Neural cell (in vitro differentiated cells): ENCODE results near the gene HINT2. TPM values are rescaled to one million over a fixed set of nuclear protein-coding genes. Genes with fewer than 3 reads are reported as not detected.

Source experiments
- H2AFZ ChIP-seq: fragments of 200-600, 300-800 bp; sonication (generic), shearing (Covaris generic); 2 replicates; pipeline ENCODE4 v1.6.0; 2014; ENCODE audit warnings: low read depth, mild to moderate bottlenecking, antibody characterized with exemption, low read length, moderate library complexity
- H3F3A ChIP-seq: fragments of 200-600 bp; shearing (Covaris generic); 2 replicates; pipeline ENCODE4 v1.6.1; 2016; ENCODE audit warnings: mild to moderate bottlenecking, moderate library complexity, mixed read lengths, antibody characterized with exemption, low read length; ENCODE audit not compliant: insufficient read depth, poor library complexity, severe bottlenecking
- H3K27ac ChIP-seq: fragments of 200-600, 300-800 bp; sonication (generic), shearing (Covaris generic); 2 replicates; pipeline ENCODE4 v1.5.1; 2014; ENCODE audit warnings: mild to moderate bottlenecking, low read length, moderate library complexity
- H3K27me3 ChIP-seq: fragments of 300-800, 200-600 bp; sonication (generic), shearing (Covaris generic); 2 replicates; pipeline ENCODE4 v1.6.0; 2014; ENCODE audit warnings: mild to moderate bottlenecking, low read depth, low read length, moderate library complexity; ENCODE audit not compliant: insufficient read depth
- H3K36me3 ChIP-seq: fragments of 300-800, 200-600 bp; sonication (generic), shearing (Covaris generic); 2 replicates; pipeline ENCODE4 v1.5.1; 2014; ENCODE audit warnings: mild to moderate bottlenecking, antibody characterized with exemption, low read length, moderate library complexity; ENCODE audit not compliant: insufficient read depth
- H3K4me2 ChIP-seq: fragments of 300-800, 200-600 bp; sonication (generic), shearing (Covaris generic); 2 replicates; pipeline ENCODE4 v1.6.0; 2014; ENCODE audit warnings: mild to moderate bottlenecking, low read length
- H3K4me3 ChIP-seq: fragments of 300-800, 200-600 bp; sonication (generic), shearing (Covaris generic); 2 replicates; pipeline ENCODE4 v1.5.1; 2014; ENCODE audit warnings: mild to moderate bottlenecking, low read length, moderate library complexity
- H3K79me2 ChIP-seq: fragments of 200-600 bp; shearing (Covaris generic); replicated peaks from 2 replicates; pipeline ENCODE4 v1.6.0; 2014; ENCODE audit warnings: mild to moderate bottlenecking, low read length, moderate library complexity; ENCODE audit not compliant: insufficient read depth
- H3K9ac ChIP-seq: fragments of 300-800, 200-600 bp; sonication (generic), shearing (Covaris generic); 2 replicates; pipeline ENCODE4 v1.6.1; 2016; ENCODE audit warnings: mild to moderate bottlenecking, low read length, mixed read lengths
- H3K9me2 ChIP-seq: fragments of 200-600 bp; shearing (Covaris generic); 2 replicates; pipeline ENCODE4 v1.6.1; 2016; ENCODE audit warnings: mild to moderate bottlenecking, low read length, mixed read lengths; ENCODE audit not compliant: insufficient read depth
- H3K9me3 ChIP-seq: fragments of 200-600, 300-800 bp; sonication (generic), shearing (Covaris generic); 2 replicates; pipeline ENCODE4 v1.6.1; 2016; ENCODE audit warnings: mild to moderate bottlenecking, mixed run types, low read length, moderate library complexity, mixed read lengths
- H4K20me1 ChIP-seq: fragments of 200-600 bp; shearing (Covaris generic); 2 replicates; pipeline ENCODE4 v1.6.1; 2016; ENCODE audit warnings: mild to moderate bottlenecking, mixed run types; ENCODE audit not compliant: insufficient read depth
- EP300 ChIP-seq: fragments of 450-650 bp; conservative IDR thresholded peaks from 2 replicates; pipeline ENCODE4 v1.6.1; 2014; ENCODE audit warnings: antibody characterized with exemption, mild to moderate bottlenecking, moderate library complexity; ENCODE audit not compliant: poor library complexity, severe bottlenecking
- EZH2 ChIP-seq: fragments of 200-600, 300-800 bp; shearing (Covaris generic), sonication (generic); IDR thresholded peaks from 2 replicates; pipeline ENCODE4 v1.6.1; 2014; ENCODE audit warnings: antibody characterized with exemption, low read length, borderline replicate concordance, mild to moderate bottlenecking; ENCODE audit not compliant: insufficient read depth, poor library complexity, severe bottlenecking
- MXI1 ChIP-seq: fragments of 450-650 bp; conservative IDR thresholded peaks from 2 replicates; pipeline ENCODE4 v1.6.1; 2014; ENCODE audit warnings: antibody characterized with exemption, mild to moderate bottlenecking; ENCODE audit not compliant: poor library complexity, severe bottlenecking
- POLR2AphosphoS5 ChIP-seq: IDR thresholded peaks from 2 replicates; pipeline ENCODE4 v1.6.1; 2012
- RAD21 ChIP-seq: fragments of 450-650 bp; conservative IDR thresholded peaks from 2 replicates; pipeline ENCODE4 v1.6.1; 2014; ENCODE audit warnings: antibody characterized with exemption, mild to moderate bottlenecking, moderate library complexity
- SMC3 ChIP-seq: fragments of 450-650 bp; conservative IDR thresholded peaks from 2 replicates; pipeline ENCODE4 v1.6.1; 2014; ENCODE audit warnings: antibody characterized with exemption, mild to moderate bottlenecking, moderate library complexity; ENCODE audit not compliant: poor library complexity
- TAF1 ChIP-seq: IDR thresholded peaks from 2 replicates; pipeline ENCODE4 v1.6.1; 2012; ENCODE audit warnings: low read depth
- polyA plus RNA-seq: library from polyadenylated mRNA; depleted of rRNA; stranded (reverse); fragments of >200 nt; gene quantifications from 2 replicates; pipeline ENCODE4 v1.2.3, GENCODE V29; 2014
- TF ChIP-seq, protein P1 (sequence below): IDR thresholded peaks from 2 replicates; pipeline ENCODE4 v1.6.1; 2012; ENCODE audit warnings: borderline replicate concordance
- TF ChIP-seq, protein P2 (sequence below): fragments of 450-650 bp; IDR thresholded peaks from 2 replicates; pipeline ENCODE4 v1.5.1; 2014; ENCODE audit warnings: antibody characterized with exemption, mild to moderate bottlenecking, moderate library complexity; ENCODE audit not compliant: poor library complexity, severe bottlenecking

Gene HINT2
- polyA plus RNA-seq, 1 donor from 2014 or later, result 31.0 TPM

DNA sequence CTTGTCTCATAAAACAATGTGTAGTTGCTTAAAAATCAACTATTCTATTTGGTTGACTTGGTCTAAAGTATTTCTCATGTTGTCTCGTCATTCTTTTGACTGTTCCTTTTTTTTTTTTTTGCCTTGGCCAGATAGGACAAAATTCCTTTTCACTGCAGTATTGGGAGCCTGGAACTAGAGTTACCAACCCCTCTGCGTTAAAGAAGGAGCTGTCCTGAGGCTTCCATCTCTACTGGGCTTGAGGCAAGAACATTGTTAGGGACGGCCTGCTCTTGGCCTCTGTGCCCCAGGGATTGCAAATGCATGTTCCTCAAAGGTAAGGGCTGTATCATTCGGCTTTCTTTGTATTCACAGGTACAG is 24.8 kb downstream of the HINT2 start:
- H2AFZ ChIP-seq, result peak overlapping the region; percentile 22
- no peak for TF ChIP-seq SMC3
- H3K27me3 ChIP-seq, result no peaks in the 10 kb centered on the region
- H3K4me2 ChIP-seq, result no peak overlapping the region
- H3F3A ChIP-seq, result no peaks in the 10 kb centered on the region
- no peaks in the 10 kb centered on the region for H3K36me3 ChIP-seq
- H3K27ac ChIP-seq, result no peak overlapping the region
- H3K79me2 ChIP-seq, result no peaks in the 10 kb centered on the region
- H4K20me1 ChIP-seq, result no peaks in the 10 kb centered on the region
- no peaks in the 10 kb centered on the region for H3K9me2 ChIP-seq
- no peak overlapping the region for H3K4me3 ChIP-seq
- H3K9ac ChIP-seq, result peak overlapping the region; percentile 37
- H3K9me3 ChIP-seq, result no peaks in the 10 kb centered on the region

DNA sequence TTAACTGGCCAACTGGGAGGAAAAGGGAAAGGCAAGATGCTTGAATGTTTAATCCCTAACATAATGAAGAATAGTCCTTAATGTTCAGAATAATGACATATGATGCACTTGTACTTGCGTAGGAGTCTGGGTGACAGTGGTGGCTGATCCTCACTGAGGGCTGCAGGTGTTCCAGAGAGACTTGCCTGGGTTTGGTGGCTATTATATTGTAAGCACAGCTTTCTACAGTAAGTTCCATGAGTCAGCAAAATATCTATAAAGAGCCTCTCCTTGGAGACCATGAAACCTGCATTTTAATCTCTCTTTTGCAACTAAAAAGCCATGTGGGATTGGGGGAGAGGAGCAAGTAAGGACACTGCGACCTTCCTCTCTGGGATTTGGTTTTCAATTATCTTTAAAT is 25.3 kb downstream of the HINT2 start:
- Histone ChIP-seq H3K27ac (no peak overlapping the region), H3K9ac (no peak overlapping the region), H3F3A (no peaks in the 10 kb centered on the region)

DNA sequence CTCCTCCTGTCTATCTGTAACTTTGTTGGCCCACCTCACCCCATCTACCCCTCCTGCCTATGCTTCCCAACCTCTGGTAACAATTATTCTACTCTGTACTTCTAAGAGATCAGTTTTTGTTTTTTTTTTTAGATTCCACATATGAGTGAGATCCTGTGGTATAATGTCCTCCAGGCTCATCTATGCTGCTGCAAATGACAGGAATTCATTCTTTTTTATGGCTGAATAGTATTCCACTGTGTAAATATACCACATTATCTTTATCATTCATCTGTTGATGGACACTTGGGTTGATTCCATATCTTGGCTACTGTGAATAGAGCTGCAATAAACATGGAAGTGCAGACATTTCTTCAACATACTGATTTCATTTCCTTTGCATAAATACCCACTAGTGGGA is 31.4 kb downstream of the HINT2 start:
- H3K36me3 ChIP-seq, result no peaks in the 10 kb centered on the region
- H3K9me3 ChIP-seq, result no peaks in the 10 kb centered on the region
- no peaks in the 10 kb centered on the region for H3K79me2 ChIP-seq
- H3K9me2 ChIP-seq, result no peaks in the 10 kb centered on the region
- no peaks in the 10 kb centered on the region for H3K27me3 ChIP-seq
- H3K4me3 ChIP-seq, result no peak overlapping the region
- no peak overlapping the region for H3K4me2 ChIP-seq
- H3F3A ChIP-seq, result no peaks in the 10 kb centered on the region
- H4K20me1 ChIP-seq, result no peaks in the 10 kb centered on the region
- no peak overlapping the region for H3K9ac ChIP-seq
- no peak overlapping the region for H3K27ac ChIP-seq
- no peak overlapping the region for H2AFZ ChIP-seq
- TF ChIP-seq EZH2 (no peak), POLR2AphosphoS5 (no peak), EP300 (no peak)
- TF ChIP-seq, protein P1, sequence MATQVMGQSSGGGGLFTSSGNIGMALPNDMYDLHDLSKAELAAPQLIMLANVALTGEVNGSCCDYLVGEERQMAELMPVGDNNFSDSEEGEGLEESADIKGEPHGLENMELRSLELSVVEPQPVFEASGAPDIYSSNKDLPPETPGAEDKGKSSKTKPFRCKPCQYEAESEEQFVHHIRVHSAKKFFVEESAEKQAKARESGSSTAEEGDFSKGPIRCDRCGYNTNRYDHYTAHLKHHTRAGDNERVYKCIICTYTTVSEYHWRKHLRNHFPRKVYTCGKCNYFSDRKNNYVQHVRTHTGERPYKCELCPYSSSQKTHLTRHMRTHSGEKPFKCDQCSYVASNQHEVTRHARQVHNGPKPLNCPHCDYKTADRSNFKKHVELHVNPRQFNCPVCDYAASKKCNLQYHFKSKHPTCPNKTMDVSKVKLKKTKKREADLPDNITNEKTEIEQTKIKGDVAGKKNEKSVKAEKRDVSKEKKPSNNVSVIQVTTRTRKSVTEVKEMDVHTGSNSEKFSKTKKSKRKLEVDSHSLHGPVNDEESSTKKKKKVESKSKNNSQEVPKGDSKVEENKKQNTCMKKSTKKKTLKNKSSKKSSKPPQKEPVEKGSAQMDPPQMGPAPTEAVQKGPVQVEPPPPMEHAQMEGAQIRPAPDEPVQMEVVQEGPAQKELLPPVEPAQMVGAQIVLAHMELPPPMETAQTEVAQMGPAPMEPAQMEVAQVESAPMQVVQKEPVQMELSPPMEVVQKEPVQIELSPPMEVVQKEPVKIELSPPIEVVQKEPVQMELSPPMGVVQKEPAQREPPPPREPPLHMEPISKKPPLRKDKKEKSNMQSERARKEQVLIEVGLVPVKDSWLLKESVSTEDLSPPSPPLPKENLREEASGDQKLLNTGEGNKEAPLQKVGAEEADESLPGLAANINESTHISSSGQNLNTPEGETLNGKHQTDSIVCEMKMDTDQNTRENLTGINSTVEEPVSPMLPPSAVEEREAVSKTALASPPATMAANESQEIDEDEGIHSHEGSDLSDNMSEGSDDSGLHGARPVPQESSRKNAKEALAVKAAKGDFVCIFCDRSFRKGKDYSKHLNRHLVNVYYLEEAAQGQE, result no peak
- TF ChIP-seq, protein P2, sequence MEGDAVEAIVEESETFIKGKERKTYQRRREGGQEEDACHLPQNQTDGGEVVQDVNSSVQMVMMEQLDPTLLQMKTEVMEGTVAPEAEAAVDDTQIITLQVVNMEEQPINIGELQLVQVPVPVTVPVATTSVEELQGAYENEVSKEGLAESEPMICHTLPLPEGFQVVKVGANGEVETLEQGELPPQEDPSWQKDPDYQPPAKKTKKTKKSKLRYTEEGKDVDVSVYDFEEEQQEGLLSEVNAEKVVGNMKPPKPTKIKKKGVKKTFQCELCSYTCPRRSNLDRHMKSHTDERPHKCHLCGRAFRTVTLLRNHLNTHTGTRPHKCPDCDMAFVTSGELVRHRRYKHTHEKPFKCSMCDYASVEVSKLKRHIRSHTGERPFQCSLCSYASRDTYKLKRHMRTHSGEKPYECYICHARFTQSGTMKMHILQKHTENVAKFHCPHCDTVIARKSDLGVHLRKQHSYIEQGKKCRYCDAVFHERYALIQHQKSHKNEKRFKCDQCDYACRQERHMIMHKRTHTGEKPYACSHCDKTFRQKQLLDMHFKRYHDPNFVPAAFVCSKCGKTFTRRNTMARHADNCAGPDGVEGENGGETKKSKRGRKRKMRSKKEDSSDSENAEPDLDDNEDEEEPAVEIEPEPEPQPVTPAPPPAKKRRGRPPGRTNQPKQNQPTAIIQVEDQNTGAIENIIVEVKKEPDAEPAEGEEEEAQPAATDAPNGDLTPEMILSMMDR, result no peak

More for the DNA sequence above, 25.3 kb downstream of the HINT2 start:
- Histone ChIP-seq H3K9me2 (no peaks in the 10 kb centered on the region), H2AFZ (no peak overlapping the region), H3K9me3 (no peaks in the 10 kb centered on the region), H3K79me2 (no peaks in the 10 kb centered on the region), H3K4me3 (no peak overlapping the region), H3K36me3 (no peaks in the 10 kb centered on the region), H4K20me1 (no peaks in the 10 kb centered on the region), H3K27me3 (no peaks in the 10 kb centered on the region), H3K4me2 (no peak overlapping the region)
- TF ChIP-seq, protein P1, result no peak
- no peak for TF ChIP-seq TAF1
- TF ChIP-seq, protein P2, result no peak
- TF ChIP-seq MXI1, result no peak
- no peak for TF ChIP-seq RAD21
- no peak for TF ChIP-seq POLR2AphosphoS5
- TF ChIP-seq EZH2, result no peak
- TF ChIP-seq EP300, result no peak
- TF ChIP-seq SMC3, result no peak
